LNCaP clone FGC (cell line): ENCODE data around the gene FBXL3.
A peak's percentile ranks its signal among the peaks of the same experiment; 100 is the strongest.

ENCODE experiments used
- DNase-seq: peaks from one replicate; pipeline ENCODE4 v3.0.0-alpha.2; 2011; ENCODE audit warnings: low read depth
- H3K4me3 ChIP-seq: 2 replicates; pipeline ENCODE4 v1.5.1; 2011; ENCODE audit warnings: mild to moderate bottlenecking, low read depth, low read length, control low read depth
- CTCF ChIP-seq: IDR thresholded peaks from 2 replicates; pipeline ENCODE4 v1.5.1; 2012; ENCODE audit warnings: mild to moderate bottlenecking; ENCODE audit not compliant: control insufficient read depth, insufficient read depth; ENCODE audit errors: extremely low read depth

The FBXL3 gene

DNA sequence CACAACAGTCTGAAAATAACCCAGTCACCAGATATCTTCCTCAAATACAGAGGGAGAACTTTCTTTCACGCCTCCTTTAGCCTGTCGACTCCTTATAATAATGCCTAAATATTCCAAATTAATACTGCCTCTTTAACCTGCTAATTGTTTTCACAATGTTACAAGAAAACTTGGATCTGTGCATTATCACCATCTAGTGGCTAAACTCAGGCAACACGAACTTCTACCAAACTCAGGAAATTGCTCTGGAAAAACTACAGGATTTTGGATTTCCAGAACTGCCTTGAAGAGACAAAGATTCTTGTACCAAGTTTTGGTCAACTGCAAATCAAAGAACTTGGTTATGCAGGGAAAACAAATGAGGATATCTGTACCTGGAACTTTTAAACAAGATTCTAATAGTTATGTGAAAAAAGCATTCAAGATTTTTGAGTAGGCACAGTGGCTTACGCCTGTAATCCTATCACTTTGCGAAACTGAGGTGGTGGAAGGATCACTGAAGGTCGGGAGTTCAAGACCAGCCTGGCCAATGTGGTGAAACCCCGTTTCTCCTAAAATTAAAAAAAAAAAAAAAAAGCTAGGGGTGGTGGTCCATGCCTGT is 24.3 kb downstream of the FBXL3 start:
- TF ChIP-seq CTCF, result peak; percentile 55
- no peak overlapping the region for H3K4me3 ChIP-seq
- no peak for DNase-seq

DNA sequence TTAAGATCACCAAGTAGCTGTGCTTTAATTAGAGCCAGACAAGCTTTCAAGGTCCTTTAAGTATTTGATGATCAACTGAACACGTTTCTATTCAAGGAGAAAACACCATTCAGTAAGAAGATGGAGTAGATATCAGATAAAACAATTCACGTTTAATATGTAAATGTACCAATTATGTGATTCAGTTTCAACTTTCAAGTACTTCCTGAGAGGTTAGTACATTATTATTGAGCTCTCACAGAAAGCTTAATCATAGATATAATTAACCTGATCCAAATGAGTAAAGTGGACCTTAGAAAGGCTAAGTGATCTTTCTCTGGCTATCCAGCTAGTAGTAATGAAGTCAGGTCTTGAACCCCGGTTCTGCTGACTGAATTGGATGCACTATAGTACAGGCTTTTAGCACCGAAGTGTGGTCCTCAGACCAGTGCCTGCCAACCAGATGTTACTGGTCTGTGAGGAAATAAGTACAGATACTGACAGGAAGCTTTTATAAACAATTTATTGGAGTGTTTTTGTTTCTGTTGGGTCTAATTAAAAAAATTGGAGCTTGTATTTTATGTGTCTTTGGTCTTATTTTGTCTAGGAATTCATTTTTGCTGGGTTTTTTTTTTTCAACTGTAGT is 24.9 kb downstream of the FBXL3 start:
- no peak for TF ChIP-seq CTCF
- H3K4me3 ChIP-seq, result no peak overlapping the region
- no peak for DNase-seq

DNA sequence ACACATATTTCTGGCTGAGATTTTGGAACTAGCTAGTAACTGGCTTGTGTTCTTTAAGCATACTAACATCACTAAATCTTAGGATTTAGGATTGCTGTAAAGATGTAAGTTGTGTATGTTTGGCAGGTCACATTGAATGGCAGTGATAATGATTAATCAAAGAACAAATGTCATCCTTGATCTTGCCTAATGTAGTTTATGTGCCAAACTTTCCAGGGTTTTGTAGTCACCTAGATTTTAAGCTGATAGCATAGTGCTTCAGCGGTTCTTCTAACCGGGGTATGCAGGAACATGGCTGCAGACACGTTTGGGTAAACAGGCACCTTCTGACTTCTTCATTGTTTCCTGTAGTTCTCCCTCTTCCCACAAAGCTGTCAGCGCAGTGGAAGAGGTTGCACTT is 25.4 kb downstream of the FBXL3 start:
- no peak for DNase-seq
- TF ChIP-seq CTCF, result no peak
- no peak overlapping the region for H3K4me3 ChIP-seq

GRCh38 chr13:77000475-77000874 is 26.5 kb downstream of the FBXL3 start:
- no peak for TF ChIP-seq CTCF
- H3K4me3 ChIP-seq, result no peak overlapping the region
- DNase-seq, result peak; percentile 60

GRCh38 chr13:76994281-76994680 is 32.7 kb downstream of the FBXL3 start:
- no peak for DNase-seq
- peak overlapping the region; percentile 68 for H3K4me3 ChIP-seq
- no peak for TF ChIP-seq CTCF

- DNase-seq, result no peak
- TF ChIP-seq CTCF, result no peak
- peak overlapping the region; percentile 68 for H3K4me3 ChIP-seq
These were observed 33.5 kb downstream of the FBXL3 start for GRCh38 chr13:76993473-76993872.

DNA sequence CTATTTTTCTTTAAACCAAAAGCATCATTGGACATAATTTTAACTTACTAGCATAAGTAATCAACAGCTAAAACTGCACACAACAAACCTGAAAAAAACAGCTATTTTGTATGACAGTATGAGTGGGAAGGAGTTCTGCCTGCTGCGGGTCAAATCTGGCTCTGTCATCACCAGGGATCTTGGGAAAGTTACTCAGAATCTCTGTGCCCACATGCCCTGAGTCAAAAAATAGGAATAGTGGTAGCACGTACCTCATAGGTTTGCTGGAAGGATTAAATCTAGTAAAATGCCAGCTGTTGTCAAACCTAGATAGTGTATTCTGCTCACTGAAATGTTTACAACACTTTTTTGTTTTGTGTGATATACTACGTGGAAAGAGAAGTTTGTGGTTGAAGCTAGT is 33.9 kb downstream of the FBXL3 start:
- peak overlapping the region; percentile 68 for H3K4me3 ChIP-seq
- DNase-seq, result no peak
- TF ChIP-seq CTCF, result no peak
